ENCODE results near the gene ZNF771. TPM values are rescaled to one million over a fixed set of nuclear protein-coding genes. Genes with fewer than 3 reads are reported as not detected.
A peak's percentile ranks its signal among the peaks of the same experiment; 100 is the strongest.

The ZNF771 gene
- total RNA-seq, 4 donors from 2014 or later: 3.7 to 15.1 (median 7.0) TPM

DNA sequence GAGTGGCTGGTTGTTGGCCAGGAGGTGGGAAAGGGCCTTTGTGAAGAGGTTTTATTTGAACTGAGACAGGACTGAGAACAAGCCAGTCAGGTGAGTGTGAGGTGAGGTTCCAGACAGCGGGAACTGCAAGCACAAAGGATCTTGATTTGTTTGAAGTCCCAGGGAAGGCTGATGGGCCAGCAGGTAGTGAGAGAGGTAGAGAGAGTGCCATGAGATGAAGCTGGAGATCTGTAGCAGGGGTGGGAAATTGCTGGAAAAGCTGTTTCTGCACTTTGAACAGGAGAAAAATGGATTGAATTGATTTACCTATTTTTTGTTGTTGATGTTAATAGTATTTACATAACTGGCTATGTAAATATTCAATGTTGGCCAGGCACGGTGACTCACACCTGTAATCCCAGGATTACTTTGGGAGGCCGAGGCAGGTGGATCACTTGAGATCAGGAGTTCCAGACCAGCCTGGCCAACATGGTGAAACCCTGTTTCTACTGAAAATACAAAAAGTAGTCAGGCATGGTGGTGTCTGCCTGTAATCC is 30.2 kb downstream of the ZNF771 start:
- intact Hi-C loops (cut with DNase I): loop anchor here (10.0 kb wide), 1 partner anchor 197 kb away; no protein-coding TSS in a partner anchor
- Histone ChIP-seq H3K4me3 (no peak overlapping the region), H3K27ac (no peak overlapping the region), H3K4me1 (peaks cover 0 to 8% (median 0%) of the 10 kb centered on the region in 3 donors), H3K9me3 (no peaks in the 10 kb centered on the region), H3K36me3 (peaks cover 0 to 4% (median 0%) of the 10 kb centered on the region in 3 donors), H3K27me3 (no peaks in the 10 kb centered on the region)
- TF ChIP-seq, protein P1, sequence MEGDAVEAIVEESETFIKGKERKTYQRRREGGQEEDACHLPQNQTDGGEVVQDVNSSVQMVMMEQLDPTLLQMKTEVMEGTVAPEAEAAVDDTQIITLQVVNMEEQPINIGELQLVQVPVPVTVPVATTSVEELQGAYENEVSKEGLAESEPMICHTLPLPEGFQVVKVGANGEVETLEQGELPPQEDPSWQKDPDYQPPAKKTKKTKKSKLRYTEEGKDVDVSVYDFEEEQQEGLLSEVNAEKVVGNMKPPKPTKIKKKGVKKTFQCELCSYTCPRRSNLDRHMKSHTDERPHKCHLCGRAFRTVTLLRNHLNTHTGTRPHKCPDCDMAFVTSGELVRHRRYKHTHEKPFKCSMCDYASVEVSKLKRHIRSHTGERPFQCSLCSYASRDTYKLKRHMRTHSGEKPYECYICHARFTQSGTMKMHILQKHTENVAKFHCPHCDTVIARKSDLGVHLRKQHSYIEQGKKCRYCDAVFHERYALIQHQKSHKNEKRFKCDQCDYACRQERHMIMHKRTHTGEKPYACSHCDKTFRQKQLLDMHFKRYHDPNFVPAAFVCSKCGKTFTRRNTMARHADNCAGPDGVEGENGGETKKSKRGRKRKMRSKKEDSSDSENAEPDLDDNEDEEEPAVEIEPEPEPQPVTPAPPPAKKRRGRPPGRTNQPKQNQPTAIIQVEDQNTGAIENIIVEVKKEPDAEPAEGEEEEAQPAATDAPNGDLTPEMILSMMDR (IDR thresholded peaks at IDR 0.05): no peak
- no peak for TF ChIP-seq POLR2A (IDR thresholded peaks at IDR 0.05)
- no peak for DNase-seq
- 41 to 54% methylated on average over 3 of the region's 3 CpGs for WGBS, 2 donors

DNA sequence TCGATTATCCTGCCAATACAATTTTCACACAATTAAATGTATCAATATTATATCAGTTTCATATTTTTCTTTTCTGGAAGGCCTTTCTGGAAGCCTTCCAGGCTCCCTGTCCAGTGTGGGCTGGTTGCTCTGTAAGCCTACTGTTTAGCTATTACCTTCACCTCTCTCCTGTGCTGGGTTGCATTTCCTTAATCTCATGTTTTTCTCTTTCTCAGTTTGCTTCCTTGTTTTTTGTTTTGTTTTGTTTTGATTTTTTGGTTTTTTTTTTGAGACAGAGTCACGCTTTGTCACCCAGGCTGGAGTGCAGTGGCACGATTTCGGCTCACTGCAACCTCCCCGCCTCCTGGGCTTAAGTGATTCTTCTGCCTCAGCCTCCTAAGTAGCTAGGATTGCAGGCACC is 31.4 kb downstream of the ZNF771 start:
- H3K9me3 ChIP-seq: no peaks in the 10 kb centered on the region
- intact Hi-C loops (cut with DNase I): loop anchor here (10.0 kb wide), 1 partner anchor 196 kb away; no protein-coding TSS in a partner anchor
- H3K27me3 ChIP-seq: no peaks in the 10 kb centered on the region
- WGBS, 2 donors: 83 to 91% methylated on average over 5 of the region's 5 CpGs
- peaks cover 0 to 21% (median under 1%) of the 10 kb centered on the region in 3 donors for H3K4me1 ChIP-seq
- H3K4me3 ChIP-seq: no peak overlapping the region
- TF ChIP-seq, protein P1 (IDR thresholded peaks at IDR 0.05): no peak
- TF ChIP-seq POLR2A (IDR thresholded peaks at IDR 0.05): no peak
- H3K36me3 ChIP-seq: peaks cover 0 to 16% (median 5%) of the 10 kb centered on the region in 3 donors
- no peak for DNase-seq
- H3K27ac ChIP-seq: no peak overlapping the region

DNA sequence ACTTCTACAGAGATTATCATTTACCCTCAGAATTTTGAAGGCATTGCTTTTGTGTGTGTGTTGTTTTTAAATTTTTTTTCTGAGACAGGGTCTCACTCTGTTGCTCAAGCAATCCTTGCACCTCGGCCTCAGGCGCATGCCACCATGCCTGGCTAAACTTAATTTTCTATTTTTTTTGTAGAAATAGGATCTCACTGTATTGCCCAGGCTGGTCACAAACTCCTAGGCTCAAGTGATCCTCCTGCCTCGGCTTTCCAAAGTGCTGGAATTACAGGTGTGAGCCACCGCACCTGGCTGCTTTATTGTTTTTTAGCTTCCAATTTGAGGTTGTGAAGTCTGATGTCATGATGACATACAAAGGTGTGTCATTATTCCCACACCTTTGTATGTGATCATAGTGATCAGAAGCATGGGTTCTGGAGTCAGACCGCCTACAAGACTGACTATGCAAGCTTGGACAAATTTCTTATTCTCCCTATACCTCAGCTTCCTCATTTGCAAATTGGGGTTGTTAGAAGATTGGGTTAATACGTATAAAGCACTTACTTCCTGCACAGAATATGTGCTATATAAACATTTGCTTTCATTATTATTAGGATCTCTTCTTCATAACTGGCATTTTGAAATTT is 32.4 kb downstream of the ZNF771 start:
- H3K4me3 ChIP-seq: no peak overlapping the region
- H3K27ac ChIP-seq: no peak overlapping the region
- peaks cover 0 to 19% (median 5%) of the 10 kb centered on the region in 3 donors for H3K36me3 ChIP-seq
- intact Hi-C loops (cut with DNase I): loop anchor here (10.0 kb wide), 1 partner anchor 195 kb away; no protein-coding TSS in a partner anchor
- peaks cover 1 to 31% (median 11%) of the 10 kb centered on the region in 3 donors for H3K4me1 ChIP-seq
- no peak for TF ChIP-seq POLR2A (IDR thresholded peaks at IDR 0.05)
- TF ChIP-seq, protein P1 (IDR thresholded peaks at IDR 0.05): no peak
- no peaks in the 10 kb centered on the region for H3K9me3 ChIP-seq
- 59 to 68% methylated on average over 6 of the region's 6 CpGs for WGBS, 2 donors
- H3K27me3 ChIP-seq: no peaks in the 10 kb centered on the region
- no peak for DNase-seq

DNA sequence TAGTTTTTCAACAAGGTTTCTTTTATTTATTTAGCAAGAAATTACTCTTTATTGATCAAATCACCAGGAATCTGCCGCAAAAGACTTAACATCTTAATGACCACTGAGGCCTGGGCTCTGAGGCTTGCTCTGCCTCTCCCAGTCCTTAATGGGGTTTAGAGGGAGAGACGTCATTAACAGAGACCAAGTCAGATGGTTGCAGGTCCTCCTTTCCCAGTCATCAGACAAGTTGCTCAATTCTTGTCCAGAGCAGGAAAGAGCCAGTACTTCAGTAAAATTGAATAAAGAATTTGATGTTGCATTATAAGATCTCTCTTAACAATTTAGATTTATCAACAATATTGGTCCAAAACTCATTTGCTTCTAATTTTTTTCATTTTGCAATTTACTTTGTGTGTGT is 36.2 kb downstream of the ZNF771 start:
- WGBS, 2 donors: 79 to 91% methylated on average over 2 of the region's 2 CpGs
- no peak for DNase-seq

More for the DNA sequence above, 36.2 kb downstream of the ZNF771 start:
- H3K9me3 ChIP-seq: no peaks in the 10 kb centered on the region
- intact Hi-C loops (cut with DNase I): no loop called here
- no peaks in the 10 kb centered on the region for H3K27me3 ChIP-seq
- TF ChIP-seq, protein P1 (IDR thresholded peaks at IDR 0.05): no peak
- no peak for TF ChIP-seq POLR2A (IDR thresholded peaks at IDR 0.05)
- H3K4me1 ChIP-seq: peaks cover 9 to 36% (median 18%) of the 10 kb centered on the region in 3 donors
- H3K4me3 ChIP-seq: peak overlapping the region in 1 of 4 donors; percentile 91
- peaks cover 0 to 19% (median 5%) of the 10 kb centered on the region in 3 donors for H3K36me3 ChIP-seq
- H3K27ac ChIP-seq: no peak overlapping the region

Measured in esophagus squamous epithelium (tissue), 5 donors.